ENCODE measurements around the gene LIN54.
A peak's percentile ranks its signal among the peaks of the same experiment; 100 is the strongest.

Gene LIN54

DNA sequence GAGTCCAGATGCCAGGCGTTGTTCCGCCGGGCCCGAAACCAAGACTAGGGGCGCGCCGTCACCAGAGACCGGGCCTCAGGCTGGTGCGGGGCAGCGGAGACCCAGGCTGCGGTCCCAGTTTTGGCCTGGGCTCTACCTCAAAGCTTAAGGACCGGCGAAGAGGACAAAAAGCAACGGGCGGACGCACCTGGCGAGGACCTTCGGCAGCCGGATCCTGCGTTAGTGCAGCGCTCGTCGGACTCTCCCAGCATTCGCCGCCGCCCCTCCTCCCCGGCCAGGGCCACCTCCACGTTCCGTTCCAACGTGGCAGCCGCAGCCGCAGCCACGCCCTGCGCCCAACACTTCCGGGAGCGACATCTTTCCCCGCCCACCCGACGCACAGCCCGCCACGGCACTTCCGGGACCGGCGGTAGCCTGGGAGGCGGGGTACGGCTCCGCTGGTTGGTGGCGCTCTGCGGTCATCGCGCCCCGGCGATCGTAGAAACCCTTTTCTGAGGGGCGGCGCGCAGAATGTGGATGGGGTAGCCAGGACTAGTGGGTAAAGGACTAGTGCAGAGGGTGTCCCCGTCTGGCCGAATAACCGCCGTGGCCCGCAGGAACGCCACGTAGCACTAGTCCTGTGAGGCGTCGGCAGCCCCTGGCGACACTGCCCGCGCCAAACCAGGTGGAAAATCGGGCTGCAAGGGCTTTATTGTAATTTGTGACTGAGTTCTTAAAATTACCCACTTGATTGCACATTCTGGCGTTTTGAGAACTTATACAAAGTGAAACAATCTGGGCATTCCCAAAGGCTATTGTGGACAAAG, 119.5 kb downstream of the LIN54 start, which contains the start of gene SEC31A:
Gene SEC31A, minus strand, starts transcription at position 253 of the 806 bp plus-strand sequence. CDS start 9,217 bp downstream, outside the sequence.
- peak; percentile 96 for DNase-seq (ENCODE audit: low read depth)

DNA sequence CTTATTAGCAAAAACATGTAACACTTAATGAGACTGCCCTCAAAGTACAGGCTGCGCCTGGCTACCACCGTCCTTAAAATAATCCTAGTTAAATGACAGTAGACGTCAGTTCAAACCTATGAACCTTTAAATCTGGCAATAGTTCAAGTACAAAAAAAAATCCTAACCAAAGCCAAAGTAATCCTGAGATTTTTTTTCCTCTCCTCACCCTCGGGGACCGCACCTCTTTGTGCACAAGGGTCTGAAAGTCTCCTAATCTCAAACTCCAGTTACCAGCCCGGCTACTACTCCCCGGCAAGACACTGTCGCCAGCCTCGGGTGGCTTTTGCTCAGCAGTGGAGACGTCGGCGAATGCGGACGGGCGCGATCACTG, 120.1 kb downstream of the LIN54 start:
- DNase-seq (ENCODE audit: low read depth): no peak

DNA sequence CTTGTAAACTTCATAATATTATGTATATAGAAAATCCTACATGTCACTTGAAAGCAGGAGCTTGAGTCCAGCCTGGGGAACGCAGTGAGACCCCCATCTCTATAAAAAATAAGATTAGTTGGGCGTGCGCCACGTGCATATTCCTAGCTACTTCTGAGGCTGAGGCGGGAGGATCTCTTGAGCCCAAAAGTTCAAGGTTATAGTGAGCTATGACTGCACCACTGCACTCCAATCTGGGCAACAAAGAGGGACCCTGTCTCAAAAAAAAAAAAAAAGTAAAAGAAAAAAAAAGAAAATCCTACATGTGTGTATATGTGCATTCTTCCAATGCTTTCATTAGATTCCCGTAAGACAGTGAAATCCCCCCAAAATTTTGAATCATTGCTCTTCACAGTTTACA, 121.3 kb downstream of the LIN54 start:
- DNase-seq (ENCODE audit: low read depth): no peak

DNA sequence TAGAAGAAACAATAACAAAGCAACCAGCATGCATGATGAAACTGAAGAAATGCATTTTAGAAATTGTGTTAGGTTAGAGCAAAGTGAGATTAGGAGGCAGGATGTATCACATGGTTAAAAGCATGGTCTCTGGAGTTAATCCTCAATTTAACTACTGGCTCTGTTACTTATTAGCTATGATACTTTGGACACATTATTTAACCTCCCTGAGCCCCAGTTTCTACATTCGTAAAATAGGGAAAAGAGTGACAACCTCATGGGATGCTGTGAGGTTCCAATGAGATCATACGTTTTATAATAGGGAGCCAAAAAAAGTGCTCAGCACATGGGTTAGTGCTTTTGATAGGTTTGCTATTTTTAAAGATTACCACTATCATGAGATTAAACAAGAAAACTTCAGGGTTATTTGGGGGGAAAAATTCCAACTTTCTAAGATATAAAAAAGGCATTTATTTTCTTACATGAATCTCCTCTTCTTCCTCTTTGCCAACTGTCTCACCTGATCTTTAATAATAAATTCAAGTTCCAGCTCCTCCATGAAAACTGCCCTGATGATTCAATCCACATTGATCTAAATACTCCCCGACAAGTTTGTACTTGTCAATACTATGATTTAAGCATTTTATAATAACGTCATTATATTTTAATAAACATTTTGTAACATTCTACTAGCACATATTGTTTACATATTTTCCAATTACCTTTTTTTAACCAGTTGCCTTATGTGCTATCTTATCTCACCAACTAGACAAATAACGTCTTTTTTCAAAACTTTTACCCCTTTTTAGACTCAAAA, 124.3 kb downstream of the LIN54 start:
- DNase-seq (ENCODE audit: low read depth): no peak

DNA sequence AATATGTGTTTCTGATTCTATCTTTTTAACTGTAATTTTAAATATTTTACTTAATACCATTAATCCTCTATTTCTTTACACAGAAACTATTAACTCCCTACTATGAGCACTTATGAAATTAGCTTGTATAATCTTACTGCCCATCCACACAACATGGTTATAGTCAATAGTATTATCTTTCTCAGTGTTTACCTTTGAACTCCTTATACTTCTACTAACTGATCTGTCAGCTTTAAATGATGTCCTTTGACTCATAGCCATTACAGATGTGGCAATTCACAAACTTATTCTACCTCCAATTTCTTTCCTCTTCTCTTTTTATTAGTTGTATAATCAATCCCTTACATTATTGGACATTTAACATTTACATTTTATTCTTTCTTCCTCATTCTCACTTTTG, 125.2 kb downstream of the LIN54 start:
- DNase-seq (ENCODE audit: low read depth): no peak

All from activated T-cell treated with anti-CD3 and anti-CD28 coated beads for 24 hours (primary cell).